VCaP (cell line): Measurements from ENCODE around the gene RRM2.

Experiments
- H3K27ac ChIP-seq: fragments of 450-650 bp; 2 replicates; pipeline ENCODE4 v1.5.1; 2017
- TF ChIP-seq, protein P1 (sequence below): fragments of 450-650 bp; conservative IDR thresholded peaks from 2 replicates; pipeline ENCODE4 v1.5.1; 2017; ENCODE audit warnings: mild to moderate bottlenecking, moderate library complexity

Gene RRM2

DNA sequence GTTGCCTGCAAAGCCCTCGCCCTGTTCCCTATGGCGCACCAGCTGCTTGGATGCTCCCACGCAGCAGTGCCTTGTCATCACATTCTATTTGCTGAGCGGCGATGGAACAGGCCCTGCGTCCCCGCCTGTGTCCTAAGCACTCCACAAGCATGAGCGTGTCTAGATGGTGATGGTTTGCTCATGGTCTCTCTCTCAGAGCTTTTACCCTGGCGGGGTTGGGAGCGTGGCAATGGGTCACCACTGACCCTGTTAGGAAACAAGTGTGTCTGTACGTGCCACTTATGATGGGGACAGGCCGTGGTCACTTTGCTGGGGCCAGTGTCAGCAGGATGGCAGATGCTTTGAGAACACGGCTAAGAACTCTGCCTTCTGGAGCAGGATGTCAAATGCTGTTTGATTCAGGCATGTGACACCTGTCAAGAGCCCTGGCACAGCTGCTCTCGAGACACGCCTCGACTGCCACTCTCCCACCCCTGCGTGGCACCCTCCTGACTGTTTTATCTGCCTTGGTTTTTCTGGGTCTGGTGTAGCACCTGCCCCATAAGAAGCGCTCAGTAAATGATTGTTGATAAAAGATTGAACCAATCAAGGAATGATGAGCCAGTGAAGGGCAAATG, 44.2 kb downstream of the RRM2 start:
- TF ChIP-seq, protein P1, sequence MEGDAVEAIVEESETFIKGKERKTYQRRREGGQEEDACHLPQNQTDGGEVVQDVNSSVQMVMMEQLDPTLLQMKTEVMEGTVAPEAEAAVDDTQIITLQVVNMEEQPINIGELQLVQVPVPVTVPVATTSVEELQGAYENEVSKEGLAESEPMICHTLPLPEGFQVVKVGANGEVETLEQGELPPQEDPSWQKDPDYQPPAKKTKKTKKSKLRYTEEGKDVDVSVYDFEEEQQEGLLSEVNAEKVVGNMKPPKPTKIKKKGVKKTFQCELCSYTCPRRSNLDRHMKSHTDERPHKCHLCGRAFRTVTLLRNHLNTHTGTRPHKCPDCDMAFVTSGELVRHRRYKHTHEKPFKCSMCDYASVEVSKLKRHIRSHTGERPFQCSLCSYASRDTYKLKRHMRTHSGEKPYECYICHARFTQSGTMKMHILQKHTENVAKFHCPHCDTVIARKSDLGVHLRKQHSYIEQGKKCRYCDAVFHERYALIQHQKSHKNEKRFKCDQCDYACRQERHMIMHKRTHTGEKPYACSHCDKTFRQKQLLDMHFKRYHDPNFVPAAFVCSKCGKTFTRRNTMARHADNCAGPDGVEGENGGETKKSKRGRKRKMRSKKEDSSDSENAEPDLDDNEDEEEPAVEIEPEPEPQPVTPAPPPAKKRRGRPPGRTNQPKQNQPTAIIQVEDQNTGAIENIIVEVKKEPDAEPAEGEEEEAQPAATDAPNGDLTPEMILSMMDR = no peak
- H3K27ac ChIP-seq = no peak overlapping the region

DNA sequence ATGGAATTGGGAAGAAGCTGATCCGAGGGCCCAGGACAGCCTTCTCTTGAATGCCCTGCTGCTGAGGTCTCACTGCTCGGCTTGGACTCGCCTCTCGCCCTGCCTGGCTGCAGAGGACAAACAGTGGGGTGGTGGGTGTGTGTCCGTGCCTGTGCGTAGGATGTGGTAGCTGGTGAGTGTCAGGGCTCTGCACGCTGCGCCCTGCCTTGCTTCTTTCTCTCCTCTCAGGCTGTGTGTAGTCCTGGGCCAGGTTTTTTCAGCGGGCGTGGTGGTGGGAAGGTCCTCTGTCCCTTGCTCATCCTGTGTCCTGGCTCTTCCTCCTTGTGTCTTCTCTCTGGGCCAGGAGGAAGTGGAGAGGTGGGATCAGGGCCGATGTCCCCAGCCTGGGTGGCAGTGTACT, 44.8 kb downstream of the RRM2 start:
- TF ChIP-seq, protein P1 = no peak
- H3K27ac ChIP-seq = no peak overlapping the region

DNA sequence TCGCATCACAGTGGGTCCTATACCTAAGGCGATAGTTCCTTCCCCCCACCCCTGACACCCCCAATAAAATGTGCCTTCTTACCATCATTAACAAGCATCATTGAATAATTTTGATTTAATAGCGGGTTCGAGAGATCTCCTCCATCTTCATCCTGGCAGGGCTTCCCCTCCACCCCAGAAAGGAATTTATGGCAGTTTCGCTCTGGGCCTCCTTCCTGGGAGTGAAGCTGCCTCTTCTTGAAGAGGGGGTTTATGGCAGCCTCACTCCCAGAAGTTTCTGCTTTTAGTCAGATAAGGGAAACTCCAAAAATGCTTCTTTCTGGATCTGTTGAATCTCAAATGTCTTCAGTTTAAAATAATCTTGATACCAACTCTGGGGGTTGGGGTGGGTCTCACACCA, 45.7 kb downstream of the RRM2 start:
- TF ChIP-seq, protein P1 = no peak
- H3K27ac ChIP-seq = no peak overlapping the region

DNA sequence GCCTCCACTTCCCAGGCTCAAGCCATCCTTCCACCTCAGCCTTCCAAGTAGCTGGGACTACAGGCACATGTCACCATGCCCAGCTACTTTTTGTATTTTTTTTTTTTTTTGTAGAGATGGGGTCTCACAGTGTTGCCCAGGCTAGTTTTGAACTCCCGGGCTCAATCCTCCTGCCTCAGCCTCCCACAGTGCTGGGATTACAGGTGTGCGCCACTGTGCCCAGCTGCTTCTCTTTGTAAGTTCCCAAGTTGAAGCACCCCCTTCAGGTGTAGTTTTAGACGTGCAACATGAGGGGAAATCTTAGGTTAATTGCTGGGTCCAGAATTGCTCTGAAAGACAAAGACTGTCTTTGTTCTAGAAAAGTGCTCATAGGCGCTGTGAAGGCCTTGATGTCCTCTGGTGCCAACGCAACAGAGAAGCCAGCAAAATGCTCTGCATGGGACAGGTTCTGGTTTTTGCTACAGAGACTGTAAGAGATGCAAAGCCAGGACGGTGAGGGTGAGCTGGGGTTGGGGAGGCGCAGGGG, 46.6 kb downstream of the RRM2 start:
- TF ChIP-seq, protein P1 = no peak
- H3K27ac ChIP-seq = no peak overlapping the region

DNA sequence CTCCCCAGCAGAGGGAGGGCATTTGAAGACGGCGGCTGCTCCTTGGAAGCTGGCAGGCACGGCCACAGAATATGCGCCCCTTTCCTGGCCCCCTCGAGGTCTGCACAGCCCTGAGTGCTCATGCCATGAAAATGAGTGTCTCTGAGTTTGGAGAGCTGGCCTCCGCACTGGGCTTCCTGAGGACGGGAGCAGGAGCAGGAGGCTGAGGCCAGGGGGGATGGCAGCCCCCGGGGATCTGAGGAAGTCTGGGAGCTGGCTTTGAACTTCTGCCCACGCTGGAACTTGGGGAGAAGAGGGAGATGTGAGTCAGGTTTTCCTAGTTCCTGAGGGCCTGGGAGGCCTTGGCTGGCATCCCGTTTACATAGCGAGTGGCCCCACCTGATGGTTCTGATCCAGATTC, 47.0 kb downstream of the RRM2 start:
- TF ChIP-seq, protein P1 = no peak
- H3K27ac ChIP-seq = no peak overlapping the region

DNA sequence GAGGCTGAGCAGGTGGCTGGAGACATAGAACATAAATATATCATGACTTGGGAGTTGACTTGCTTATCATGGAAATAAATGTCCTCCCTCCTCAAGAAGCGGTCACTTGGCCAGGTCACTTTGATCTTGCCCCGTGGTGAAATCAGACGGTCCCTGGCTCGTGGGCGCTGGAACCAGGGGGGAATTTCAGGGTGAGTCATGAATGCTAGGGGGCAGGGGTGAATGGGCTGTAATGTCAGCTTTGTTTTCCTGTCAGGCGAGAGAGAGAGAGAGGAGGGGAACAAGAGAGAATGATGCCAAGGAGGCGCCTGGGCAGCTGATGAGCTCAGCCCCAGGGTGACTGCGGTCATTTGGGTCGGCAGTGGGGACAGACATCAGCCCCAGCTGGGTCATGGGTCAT, 47.7 kb downstream of the RRM2 start:
- TF ChIP-seq, protein P1 = no peak
- no peak overlapping the region for H3K27ac ChIP-seq

DNA sequence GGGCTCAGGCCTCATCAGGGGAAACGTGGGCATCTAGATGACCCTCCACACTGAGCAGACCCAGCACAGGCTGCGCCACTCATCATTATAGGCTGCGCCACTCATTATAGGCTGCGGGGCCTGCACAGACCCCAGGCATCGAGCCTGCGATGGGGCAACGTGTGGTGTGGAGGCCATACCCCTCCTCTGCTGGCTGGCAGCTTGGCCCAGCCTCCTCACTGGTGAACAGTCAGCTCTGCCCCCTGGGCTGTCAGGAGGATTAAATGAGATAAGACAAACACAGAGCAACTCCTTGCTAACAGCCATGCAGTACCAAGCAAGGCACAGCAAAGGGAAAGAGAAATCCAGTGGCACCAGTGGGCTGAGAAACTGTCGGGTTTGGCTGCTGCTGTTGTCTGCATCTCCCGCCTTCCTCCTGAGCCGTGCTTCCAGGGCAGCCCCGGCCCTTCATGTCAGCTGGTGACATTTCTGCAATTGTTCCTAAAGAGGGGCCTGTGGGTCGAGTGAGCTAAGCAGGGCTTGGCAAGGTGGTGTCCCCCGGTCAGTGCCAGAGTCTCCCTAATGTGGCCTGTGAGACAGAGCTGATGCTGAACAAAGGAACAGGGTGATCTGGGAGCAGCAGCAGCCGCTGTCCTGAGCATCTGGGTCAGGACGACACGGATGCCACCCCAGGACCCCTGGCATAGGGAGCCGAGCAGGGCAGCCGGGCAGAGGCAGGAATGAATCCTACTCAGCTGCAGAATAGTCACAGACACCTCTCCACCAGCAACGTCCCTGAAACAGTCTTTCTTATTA, 48.7 kb downstream of the RRM2 start:
- TF ChIP-seq, protein P1 = no peak
- H3K27ac ChIP-seq = no peak overlapping the region
